Renal pelvis (tissue), 4 donors: ENCODE results near the gene SIRT6. TPM values are rescaled to one million over a fixed set of nuclear protein-coding genes. Genes with fewer than 3 reads are reported as not detected.
"Not testable (repeated sequence)": the region's sequence is repeated elsewhere in the genome, so short reads cannot be mapped to it uniquely, and the experiment has no call there.

Source experiments
- DNase-seq: peaks from one replicate; pipeline ENCODE4 v3.0.0-alpha.2; 2013
- polyA plus RNA-seq, 3 donors: library from polyadenylated mRNA; unstranded; fragments of 120-200 nt; gene quantifications; one replicate each; pipeline ENCODE4 v1.2.1, GENCODE V29; 2013; ENCODE audit not compliant: insufficient read length in 3 of 3

Gene SIRT6
- polyA plus RNA-seq, 3 donors = 21.9 to 29.5 (median 23.3) TPM

DNA sequence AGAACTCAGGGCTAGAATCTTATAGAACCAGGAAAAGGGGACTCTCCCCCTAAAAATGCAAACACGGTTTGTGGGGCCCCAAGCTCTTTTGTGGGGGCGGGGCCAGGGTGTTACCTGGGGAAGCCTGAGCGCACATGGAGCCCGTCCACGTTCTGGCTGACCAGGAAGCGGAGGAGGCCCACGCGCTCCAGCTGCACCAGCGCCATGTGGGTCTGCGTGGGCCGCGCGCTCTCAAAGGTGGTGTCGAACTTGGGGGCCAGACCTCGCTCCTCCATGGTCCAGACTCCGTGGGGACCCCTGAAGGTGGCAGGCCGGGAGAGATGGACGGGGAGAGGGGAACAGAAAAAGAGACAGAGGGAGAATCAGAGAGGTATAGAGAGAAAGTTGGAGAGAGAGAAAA lies 3.4 kb downstream of the SIRT6 start:
- no peak for DNase-seq

- DNase-seq = no peak
Observed at GRCh38 chr19:4177146-4177545, 5.2 kb downstream of the SIRT6 start.

GRCh38 chr19:4175669-4175931 lies 6.8 kb downstream of the SIRT6 start:
- DNase-seq = no peak

- no peak for DNase-seq
Observed at GRCh38 chr19:4174895-4175668, 7.3 kb downstream of the SIRT6 start.

DNA sequence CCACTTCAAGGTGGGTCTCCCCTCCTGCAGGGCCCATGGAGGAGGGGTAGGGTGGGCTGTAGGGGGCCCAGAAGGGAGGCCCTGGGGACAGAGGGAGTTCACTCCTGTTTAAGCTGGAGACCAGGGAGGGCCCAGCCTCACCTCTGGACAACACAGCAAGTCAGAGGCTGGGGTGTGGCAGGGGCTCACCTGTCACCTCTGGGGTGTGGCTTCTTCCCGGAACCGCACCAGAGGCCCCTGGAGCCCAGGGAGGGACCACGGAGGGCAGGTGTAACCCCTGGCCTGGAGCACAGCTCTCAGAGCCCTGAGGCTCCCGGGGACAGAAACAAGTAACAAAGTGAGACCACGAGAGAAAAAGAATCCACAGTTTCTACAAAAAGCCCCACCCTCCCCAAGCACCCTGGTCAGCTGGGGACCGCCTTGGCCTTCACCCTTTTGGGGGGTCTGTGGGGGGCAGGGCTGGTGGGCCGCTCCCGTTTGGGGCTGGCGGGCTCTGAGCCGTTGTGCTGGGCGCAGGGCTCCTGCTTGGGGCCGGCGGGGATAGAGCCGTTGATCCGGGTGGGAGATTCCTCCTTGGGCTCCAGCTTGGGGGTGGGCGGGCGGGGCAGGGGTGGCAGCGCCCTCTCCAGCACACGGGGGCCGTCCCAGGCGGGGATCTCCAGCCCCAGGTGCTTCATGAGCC lies 8.0 kb downstream of the SIRT6 start:
- DNase-seq = no peak

DNA sequence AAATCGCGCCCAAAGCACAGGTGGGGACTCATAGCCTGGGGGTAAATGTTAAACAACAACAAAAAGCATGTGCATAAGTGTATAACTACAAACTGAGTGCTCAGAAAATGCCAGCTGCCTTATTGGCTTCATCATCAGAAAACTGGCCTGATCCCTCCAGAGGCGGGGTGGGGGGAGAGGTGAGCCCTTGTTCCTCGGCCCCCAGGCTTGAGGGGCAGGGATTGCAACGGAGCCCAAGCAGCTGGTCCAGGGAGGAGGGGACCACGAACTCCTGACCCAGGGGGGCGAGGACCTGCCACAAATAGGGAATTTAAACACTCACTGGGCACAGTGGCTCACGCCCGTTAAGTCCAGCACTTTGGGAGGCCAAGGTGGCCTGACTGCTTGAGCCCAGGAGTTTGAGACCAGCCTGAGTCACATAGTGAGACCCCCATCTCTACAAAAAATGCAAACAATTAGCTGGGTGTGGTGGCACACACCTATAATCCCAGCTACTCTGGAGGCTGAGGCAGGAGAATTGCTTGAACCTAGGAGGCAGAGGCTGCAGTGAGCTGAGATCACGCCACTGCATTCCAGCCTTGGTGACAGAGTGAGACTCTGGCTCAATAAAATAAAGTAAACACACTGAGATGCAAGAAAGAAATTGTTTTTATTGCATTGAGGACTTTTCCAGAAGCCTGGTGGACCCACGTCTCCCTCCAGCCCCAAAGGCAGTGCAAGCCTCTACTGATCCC lies 8.7 kb downstream of the SIRT6 start:
- no peak for DNase-seq

- DNase-seq = peak; percentile 69
Observed at GRCh38 chr19:4172861-4173473, 9.4 kb downstream of the SIRT6 start.

GRCh38 chr19:4171676-4172075 lies 10.7 kb downstream of the SIRT6 start:
- no peak for DNase-seq

GRCh38 chr19:4164262-4164661 lies 18.1 kb downstream of the SIRT6 start:
- DNase-seq = no peak

- no peak for DNase-seq
Observed at GRCh38 chr19:4161415-4162077, 20.8 kb downstream of the SIRT6 start.

DNA sequence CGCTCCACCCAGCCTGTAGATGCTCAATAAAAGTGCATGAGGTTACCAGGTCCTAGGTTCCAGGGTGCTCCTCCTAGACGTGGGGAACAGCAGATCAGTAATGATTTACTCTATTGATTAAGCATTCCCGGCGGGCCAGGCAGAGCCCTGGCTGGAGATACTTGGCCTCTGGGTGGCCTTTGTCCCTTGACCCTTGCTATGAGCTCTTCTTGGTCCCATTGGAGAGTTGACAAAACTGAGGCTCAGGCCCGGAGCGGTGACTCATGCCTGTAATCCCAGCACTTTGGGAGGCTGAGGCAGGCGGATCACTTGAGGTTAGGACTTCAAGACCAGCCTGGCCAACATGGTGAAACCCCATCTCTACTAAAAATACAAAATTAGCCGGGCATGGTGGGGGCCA lies 24.4 kb downstream of the SIRT6 start:
- not testable (repeated sequence) for DNase-seq

DNA sequence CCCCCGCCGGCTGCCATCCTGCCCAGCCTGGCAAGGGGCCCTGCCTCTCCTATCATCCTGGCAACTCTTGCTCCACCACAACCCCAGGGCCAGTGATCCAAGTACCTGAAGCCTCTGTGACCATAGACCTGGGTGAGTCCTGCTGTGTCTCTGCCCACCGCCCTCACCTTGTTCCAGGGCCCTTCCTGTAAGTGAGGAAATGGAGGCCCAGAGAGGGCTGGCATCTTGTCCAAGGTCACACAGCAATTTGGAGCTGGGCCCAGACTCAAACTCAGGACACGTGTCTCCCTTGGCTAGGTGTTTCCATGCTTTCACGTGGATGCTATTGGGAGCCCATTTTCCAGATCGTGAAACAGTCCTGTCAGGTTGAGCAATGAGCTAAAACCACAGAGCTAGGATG lies 25.2 kb downstream of the SIRT6 start:
- DNase-seq = no peak

DNA sequence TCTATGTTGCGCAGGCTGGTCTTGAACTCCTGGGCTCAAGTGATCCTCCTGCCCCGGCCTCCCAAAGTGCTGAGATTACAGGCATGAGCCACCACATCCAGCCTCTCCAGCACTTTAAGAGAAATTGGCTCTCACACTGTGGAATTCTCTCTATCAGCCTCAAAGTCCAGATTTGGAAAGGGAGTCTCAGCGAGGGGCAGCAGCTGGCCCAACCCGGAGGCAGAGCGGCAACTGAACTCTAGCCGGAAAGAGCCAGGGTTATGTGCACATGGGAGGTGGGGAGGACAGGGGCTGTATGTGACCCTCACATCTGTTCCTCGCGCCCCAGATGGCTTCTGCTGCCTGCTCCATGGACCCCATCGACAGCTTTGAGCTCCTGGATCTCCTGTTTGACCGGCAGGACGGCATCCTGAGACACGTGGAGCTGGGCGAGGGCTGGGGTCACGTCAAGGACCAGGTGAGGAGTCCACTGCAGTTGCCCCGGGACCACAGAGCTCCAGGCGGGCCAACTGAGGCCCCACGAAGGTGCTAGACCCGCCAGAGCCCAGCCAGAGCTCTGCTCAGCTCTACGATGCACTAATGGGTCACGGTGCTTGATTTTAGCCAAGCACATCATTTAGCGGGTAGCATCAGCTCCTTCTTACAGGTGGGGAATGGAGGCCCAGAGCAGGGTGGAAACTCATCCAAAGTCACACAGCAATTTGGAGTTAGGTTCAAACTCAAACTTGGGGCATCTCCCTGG lies 27.6 kb downstream of the SIRT6 start:
- DNase-seq = no peak

GRCh38 chr19:4152241-4152998 lies 29.9 kb downstream of the SIRT6 start:
- DNase-seq = no peak

GRCh38 chr19:4151623-4152022 lies 30.7 kb downstream of the SIRT6 start:
- DNase-seq = no peak

DNA sequence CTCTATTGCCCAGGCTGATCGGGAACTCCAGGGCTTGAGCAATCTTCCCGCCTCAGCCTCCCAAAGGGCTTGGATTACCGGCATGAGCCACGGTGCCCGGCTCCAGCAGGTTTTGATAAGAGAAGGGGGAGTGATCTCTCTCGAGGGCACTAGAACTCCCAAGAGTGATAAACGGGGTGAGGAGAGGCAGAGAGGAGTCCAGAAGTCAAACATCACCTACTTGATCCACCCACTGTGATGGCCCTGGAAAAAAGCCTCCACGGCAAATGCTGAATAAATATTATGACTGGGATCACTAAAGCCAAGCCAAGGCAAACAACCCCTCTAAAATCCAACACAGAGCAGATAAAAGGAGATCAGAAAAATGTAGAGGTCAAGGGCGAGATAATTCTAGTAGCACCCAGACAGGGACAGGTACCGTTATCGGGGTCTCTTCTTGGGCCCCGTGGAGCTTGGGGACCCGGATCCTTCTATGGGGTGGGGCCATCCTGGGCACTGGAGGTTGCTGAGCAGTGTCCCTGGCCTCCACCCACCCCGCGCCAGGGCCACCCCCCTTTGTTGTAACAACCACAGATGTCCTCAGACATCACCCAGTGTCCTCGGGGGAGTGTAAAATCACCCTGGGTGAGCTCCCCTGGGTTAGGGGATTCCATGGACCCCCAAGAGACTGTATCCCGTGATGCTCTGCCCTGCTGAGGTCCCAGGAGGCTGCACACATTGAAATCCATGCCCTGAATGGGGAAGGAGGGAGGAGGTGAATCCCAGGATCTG lies 32.7 kb downstream of the SIRT6 start:
- DNase-seq = no peak

DNA sequence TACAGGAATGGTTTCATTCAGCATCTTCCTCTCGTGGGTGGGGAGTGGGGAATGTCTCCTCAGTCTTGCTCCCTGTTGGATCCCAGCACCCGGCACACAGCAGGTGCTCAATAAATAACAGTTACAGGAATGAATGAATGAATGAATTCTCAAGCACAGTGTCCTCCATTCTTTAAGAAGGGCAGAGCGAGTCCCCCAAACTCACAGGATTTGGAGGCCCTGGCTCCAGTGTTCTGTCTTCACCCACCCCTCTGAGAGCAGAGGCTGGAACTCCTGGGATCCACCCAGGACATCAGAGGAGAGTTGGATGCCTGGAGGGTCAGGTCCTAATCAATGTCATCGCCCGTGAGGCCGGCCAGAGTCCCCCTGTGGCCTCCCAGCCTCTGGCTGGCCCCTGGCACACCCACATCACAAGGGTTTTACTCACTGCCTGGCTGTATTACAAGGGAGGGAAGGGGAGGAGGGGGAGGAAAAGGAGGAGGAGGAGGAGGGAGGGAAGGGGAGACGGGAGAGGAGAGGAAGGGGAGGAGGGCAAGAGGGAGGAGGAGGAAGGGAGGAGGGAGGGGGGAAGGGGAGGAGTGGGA lies 37.6 kb downstream of the SIRT6 start:
- no peak for DNase-seq

DNA sequence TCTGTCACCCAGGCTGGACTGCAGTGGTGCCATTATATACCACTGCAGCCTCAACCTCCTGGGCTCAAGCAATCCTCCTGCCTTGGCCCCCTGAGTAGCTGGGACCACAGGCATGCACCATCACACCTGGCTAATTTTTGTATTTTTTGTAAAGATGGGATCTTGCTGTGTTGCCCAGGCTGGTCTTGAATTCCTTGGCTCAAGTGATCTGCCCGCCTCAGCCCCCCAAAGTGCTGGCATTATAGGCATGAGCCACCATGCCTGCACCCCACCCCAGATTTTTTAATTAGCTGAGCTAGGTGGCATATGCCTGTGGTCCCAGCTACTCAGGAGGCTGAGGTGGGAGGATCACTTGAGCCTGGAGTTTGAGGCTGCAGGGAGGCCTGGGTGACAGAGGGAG lies 39.4 kb downstream of the SIRT6 start:
- not testable (repeated sequence) for DNase-seq

- no peak for DNase-seq
Observed at GRCh38 chr19:4140237-4140711, 42.1 kb downstream of the SIRT6 start.
